Stimulated activated CD4-positive, alpha-beta T cell treated with anti-CD3 and anti-CD28 coated beads, Interleukin-15, amount 100 ng/mL, for 1 hour (primary cell): ENCODE results near the gene IRF2BPL.

Source experiments
- DNase-seq, 2 donors: peaks; one replicate each; pipeline ENCODE4 v3.0.0-alpha.2; 2020; ENCODE audit warnings: low read depth in 1 of 2, low spot score in 1 of 2

Gene IRF2BPL

DNA sequence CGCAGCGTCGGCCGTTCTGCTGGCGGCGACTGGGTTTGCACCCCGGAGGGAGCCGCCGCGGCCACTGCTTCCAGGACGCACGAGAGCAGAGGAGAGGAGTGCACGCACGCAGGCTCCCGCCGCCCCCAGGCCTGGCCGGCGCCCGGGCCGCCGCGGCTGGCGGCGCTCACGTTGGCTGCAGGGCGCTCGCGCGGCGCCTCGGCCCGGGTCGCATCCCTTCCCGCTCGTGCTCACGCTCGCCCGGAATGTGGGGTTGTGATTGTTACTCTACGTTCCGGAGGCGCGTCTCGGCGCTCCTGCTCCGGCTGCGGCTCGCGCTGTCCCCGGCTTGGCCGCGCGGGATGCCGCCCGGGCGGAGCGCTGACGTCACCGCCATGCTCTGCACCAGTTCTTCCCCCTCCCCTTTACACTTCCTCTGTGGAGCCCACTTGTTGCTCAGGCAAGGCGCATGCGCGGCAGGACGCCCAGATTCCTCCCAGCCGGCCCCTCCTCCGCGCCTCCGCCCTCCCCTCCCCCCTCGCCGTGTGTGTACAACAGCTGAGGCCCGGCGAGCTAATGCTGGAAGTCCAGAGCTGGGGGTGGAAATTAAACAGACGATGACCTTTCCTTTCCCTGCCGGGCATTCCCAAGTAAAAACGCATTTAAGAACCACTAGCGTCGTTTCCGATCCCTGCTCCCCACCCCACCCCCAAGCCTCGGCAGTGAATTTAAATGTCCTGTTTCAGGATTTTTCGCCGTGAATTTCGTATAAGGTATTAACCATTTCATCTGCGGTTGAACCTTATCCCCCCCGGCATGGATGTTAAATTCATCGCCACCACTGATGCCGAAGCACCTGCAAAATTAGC, at the start of gene IRF2BPL:
Gene IRF2BPL (minus strand): TSS at position 325 of the 848 bp plus-strand sequence. CDS start 916 bp downstream, outside the sequence.
- DNase-seq = peak; percentile 88 to 91

DNA sequence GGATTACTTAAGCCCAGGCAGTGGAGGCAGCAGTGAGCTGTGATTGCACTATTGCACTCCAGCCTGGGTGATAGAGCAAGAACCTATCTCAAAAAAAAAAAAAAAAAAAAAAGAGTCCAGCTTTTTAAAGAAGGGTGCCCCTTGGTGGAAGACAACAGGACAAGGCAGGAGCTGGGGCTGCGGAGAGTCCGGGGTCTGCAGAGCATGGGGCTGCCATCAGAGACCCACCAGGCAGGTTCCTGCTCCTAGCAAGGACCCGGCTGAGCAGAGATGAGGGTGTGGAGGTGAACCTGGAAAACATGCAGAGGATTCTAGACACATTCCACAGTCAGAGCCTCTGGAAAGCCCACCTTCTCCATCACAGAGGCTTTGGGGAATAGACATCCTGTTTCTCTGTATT, 48.5 kb upstream of the IRF2BPL start:
- DNase-seq = no peak

DNA sequence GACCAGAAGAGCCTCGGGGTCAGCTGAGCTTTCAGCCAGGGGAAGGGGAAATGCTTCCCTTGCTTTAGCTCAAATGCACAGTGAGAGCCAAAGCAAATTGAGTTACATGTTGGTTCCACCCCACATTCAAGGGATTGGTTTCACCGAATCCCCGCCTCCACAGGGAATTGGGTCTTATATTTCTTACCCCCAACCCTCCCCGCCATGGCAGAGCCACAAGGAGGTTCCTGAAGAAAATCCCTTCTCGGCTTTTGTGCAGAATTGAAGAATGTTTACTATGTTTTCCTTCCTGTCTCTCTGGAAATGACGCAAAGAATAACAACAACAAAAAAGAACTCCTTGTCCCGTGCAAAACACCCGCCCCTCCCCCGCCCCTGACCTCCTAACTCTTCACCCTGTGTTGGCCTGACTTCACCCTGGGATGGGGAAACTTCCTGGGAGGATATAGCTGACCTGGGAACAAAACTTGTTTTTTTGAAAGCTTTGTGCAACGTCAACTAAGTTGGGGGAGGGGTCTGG, 47.7 kb upstream of the IRF2BPL start:
- no peak for DNase-seq

DNA sequence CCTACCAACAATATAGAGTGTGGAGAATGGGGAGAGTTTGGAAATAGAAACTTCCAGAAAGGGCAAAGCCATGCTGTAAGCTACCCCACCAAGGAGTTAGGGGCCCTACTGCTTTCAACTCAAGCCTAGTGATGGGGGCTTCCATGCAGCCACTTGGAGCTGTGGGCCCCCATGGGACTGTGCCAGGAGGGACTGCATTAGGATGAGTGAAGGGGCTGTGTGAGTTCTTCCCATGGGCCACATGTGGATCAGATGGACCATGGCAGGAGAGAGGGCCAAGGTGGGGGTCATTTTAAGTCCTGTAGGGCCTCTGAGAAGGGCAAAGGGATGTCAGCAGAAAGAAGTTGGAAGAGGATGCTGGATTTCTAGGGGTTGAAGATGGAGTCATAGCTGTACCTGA, 46.5 kb upstream of the IRF2BPL start:
- DNase-seq = no peak

DNA sequence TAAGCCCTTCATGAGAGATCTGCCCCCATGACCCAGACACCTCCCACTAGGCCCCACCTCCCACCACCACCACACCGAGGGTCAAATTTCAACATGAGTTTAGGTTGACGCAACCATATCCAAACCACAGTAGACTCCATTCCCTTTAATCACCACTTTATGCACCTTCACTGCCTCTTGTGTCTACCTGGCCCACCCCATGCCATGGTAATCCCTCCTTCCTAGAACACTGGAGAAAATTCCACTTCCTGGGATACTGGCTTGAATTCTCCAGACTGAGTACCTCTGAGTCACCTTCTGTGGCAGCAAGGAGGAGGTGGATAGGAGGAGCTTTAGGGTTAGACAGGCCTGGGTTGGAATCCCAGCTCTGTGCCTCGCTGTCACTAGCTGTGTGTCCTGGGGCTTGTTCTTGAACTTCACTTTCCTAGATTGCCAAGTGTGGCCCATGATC, 43.5 kb upstream of the IRF2BPL start:
- no peak for DNase-seq

DNA sequence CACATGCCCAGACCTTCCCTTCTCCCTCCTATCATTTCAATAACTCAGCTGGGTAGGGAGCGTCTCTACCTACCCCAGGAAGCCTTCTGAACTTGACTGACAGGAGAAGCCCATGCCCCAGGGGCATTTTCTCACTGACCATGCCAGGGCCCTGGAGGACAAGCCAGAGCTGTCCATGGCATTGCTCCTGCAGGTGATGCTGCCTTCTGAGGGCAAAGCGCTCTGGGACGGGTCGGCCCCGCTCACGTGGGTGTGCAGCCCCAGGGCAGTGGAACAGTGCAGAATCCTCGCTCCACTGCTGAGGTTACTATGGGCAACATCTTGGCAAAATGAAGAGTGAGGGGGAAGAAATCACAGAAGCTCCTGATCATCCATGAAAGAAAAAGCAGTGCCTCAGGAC, 41.0 kb upstream of the IRF2BPL start:
- DNase-seq = no peak

DNA sequence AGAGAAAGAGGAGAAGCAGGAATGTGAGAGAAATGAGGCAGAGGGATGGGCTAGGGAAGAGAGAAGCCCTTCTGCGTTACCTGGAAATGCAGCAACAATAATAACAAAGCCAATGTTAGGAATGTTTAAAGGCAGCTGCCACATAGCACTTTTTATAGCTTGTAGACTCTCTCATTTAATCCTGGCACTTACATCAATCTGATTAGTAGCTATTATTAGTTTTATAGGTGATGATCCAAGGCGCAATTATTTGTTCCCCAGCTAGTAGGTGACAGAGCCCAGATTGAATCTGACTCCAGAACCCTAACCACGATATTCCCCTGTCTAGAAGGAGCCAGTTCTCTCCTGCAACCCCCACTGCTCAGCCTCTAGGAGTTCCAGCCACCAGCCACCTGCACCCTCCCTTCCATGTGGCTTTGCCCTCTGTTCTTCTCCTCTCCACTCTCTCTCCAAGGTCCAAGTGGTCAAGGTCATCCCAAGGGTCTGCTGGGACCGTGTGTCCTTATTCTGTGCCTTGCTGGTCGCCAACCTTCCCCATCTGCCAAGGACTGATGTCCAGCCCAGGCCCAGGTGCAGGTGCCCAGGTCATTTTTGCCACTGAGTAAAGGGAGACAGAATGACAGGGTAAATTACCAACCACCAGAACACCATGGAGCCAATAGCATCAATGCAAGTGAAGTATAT, 40.2 kb upstream of the IRF2BPL start:
- DNase-seq = no peak

DNA sequence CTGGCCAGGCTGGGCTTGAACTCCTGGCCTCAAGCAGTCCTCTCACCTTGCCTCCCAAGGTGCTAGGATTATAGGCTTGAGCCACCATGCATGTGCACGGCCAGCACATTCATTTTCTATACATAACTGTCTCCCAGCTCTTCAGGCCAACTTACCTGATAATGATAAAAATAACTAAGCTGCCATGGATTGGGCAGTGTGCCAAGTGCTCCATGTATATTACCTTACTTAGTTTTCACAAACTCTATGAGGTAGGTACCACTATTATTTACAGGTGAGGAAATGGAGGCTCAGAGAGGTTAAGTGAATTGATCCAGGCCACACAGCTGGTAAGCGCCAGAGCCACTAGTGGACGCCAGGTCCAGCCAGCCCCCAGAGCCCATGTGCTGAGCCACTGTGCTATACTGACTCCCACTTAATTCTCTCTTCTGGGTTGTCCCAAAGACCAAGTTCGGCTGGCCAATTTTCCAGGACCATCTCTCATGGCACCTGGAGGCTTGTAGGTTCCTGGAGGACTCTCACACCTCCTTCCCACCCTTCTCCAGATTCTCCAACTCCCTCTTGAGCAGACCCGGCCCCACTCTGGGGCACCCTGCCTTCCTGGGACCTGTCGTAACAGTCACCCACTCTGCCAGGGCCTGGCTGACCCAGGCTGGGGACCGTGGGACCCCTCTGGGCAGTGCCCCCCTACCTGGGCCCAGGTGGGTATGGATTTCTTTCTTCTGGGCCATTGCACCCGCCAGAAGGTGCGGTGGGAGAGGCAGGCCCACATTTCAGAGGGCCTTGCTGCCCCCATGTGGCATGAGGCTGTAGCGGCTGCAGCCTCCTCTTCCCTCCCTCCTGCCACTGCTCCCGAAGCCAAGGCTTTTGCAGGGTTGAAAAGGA, 39.4 kb upstream of the IRF2BPL start:
- peak; percentile 17 to 34 for DNase-seq

DNA sequence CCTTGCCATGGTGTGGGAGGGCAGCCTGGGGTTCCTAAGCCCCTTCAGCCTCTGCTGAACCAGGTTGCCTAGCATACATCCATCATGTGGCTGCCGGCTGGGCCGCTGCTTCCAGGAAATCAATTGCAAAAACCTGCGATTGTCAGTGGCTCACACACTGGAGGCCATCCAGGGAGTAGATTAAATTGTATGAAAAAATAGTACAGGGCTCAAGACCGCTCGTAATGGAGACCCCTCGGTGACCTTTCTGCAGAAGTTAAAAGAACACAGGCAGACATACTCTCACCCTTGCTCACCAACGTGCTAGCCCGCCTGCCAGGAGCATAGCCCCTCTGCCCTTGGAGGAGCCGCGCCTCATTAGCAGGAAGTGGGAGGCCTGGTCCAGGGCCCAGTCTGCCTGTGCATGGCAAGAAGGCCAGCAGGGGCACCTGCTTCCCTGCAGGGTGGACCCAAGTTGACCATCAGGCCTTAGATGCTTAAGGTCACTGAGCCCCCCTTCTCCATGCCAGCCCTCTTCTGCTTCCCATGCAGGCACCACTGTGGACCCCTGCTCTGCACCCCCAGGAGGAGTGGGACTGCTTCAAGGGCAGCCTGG, 38.2 kb upstream of the IRF2BPL start:
- DNase-seq = no peak

DNA sequence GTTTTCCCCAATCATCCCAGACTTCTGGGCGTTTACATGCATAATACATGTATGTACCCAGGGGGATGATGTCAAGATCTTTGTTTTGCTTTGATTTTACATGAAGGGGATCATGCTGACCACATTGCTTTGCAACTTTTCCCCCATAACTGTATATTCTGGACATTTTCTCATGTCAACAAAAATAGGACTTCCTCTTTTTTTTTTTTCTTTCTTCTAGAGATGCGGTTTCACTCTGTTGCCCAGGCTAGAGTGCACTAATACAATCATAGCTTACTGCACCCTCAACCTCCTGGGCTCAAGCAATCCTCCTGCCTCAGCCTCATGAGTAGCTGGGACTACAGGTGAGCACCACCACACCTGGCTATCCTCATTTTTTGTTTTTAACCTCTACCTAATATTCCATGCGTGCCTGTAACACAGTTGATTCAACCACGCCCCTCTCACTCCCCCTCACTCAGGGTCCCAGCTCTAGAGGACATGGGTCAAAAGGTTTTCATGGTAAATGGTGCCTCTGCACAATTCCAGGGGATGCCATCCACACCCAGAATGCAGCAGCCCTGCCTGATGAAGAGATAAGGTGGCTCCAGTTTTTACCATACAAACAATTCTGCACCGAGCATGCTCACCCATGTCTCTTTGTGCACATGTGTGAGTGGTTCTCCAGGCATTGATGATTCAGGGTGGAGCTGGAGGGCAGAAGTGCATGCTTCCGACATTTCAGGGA, 37.5 kb upstream of the IRF2BPL start:
- DNase-seq = no peak

DNA sequence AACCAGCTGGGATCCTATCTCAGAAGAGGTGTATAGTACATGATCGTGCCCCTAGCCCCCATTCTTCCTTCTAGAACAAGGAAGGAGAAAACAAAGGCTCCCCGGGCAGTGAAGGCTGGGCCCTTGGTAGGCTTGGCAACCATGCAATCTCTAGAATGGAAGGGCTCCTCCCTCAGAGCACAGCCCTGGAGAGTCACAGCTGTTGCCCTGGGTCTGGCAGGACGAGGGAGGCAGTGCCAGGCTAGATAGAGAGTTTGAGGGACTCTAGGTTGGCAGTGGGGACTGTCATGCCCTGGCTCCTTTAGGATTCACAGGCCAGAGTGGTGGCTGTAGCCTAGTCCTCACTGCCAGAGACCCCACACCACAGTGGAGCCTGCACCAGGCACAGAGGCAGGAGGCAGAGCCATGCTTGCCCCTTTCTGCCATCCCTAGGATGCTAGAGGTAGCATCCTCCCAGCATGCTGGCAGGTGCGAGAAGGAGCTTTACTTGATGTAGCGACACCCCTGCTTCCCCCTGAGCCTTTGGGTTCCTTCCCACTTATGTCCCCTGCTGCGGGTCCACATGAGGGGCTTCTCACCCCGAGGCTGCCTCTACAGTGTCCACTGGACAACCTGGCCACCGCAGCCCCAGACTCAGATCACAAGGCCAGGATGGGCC, 36.1 kb upstream of the IRF2BPL start:
- no peak for DNase-seq

DNA sequence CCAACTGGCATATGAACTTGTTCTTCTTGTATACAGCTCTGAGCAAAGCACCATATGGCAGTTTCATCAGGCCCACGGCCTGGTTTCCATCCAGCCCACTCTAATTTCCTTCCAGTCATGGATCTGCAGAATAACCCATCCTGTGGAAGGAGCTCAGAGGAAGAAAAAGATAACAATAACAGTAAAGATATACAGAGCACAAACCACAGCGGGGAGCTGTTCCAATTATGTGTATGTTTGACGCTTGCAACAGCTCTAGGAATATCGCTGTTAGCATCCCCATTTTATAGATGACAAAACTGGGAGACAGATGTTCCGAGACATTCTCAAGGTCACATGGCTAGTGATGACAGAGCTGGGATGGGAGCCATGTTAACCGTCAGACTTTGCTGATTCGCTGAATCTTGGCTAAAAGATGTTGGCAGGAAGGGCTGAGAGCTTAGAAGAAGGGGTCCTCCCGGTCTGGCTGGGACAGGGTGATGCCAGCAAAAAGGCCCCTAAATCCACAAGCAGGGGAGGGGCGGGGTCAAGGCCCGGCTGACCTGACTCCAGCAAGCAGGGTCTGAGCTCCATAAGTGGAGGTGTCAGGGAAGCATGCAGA, 35.2 kb upstream of the IRF2BPL start:
- DNase-seq = no peak

DNA sequence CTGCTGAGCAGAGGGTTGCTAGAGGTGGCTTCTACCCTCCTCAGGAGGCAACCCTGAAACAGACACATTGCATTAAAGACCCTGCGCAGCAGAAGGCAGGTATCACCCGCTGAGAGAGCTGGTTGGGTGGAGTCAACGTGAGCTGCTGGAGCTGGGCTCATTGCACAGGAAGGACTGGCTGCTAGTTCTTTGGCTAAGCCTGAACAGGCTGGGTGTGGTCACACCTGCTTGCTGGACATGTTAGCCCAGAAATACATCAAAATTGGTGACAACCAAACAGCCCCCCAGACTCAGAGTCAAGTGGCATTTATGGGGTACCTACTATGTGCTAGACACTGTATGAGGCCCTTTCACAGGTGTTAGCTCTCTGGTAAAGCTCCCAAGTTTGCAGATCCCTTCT, 33.8 kb upstream of the IRF2BPL start:
- no peak for DNase-seq

DNA sequence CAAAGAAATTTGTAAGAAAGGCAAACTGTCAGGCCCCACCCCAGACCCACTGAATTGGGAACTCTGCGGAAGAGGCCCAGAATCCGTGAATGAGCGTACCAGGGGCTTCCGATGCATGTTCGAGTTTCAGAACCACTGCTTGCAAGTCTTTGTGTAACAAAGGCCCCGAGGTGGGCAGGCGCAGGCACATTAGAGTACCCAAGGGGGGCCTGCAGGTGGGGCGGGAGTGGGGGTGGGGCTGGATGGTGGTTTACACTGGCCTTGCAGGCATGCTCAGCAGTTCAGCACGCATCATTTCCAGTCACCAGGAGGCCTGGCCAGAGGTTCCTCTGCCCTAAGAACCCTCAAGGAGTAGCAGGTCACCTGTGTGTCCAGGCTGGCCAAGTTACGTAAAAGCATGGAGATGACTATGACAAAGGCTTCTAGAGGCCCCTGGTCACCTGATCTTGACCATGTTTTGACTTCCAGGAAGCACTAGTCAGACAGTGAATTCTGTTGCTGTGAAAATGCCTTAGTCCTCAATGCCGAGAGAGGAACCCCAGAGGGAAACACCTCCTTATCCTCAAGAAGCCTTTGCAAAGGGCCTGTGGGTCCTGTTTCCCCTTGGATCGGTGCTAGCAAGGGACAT, 33.2 kb upstream of the IRF2BPL start:
- DNase-seq = no peak

DNA sequence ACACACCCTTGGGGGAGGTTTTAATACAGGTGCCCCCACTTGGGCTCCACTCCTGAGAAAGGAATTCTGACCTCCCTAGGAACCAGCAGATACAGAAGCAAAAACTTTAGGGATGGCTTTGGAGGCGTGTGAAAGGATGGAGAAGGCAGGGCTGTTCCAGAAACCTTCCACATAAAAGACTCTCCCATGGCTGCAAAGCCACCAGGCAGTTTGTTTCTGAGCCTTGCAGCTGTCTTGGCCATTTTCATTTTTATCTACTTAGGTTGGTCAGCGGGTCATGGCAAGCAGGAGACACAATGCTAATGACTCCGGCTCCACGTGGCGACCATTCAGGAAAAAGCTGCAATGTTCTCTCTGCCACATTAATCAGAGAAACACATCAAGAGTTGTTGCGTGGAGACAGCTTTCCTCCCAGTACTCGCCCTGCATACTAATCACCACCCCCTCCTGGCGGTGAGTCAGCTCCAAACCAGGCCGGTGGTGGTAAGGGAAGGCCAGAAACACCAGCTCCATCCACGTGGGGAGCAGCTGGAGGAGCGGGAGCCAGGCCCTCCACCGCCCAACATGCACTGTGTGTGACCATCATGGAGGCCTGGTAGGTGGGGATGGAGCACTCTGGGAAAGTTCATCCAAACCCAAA, 30.9 kb upstream of the IRF2BPL start:
- DNase-seq = no peak

DNA sequence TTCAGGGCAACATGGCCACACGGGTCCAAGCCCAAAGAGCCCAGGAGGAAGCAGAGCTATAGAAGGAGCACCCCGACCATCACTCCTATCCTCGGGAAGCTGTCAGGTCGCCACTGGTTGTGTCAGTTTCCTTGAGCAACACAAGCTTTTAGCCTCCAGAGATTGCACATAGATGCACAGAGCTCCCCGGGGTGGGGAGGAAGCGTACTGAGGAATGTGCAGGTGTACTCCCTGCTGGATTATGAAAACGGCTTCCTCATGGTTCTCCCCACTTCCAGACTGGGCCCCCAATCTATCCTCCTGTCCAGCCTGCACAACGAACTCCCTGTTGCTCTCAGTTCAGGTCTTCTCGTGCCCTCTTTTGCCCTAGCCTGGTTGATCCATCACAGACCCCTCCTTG, 30.3 kb upstream of the IRF2BPL start:
- no peak for DNase-seq

DNA sequence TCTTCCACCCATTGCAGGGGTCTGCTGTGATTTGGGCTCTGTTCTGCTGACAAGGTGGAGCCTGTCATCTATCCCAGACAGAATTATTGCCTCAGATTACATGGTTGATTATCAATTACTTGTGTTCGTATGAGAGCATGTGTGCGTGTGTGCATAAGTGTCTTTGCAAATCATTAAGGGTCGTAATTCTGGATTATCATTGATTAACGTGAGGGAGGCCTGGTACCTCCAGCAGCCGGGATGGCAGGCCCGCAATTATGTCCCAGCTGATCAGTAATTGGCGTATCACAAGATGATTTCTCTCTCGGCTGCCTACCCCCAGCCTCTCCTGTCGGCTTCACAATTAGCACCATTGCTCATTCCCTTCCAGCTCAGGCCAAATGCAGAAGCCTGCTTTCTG, 29.6 kb upstream of the IRF2BPL start:
- no peak for DNase-seq

DNA sequence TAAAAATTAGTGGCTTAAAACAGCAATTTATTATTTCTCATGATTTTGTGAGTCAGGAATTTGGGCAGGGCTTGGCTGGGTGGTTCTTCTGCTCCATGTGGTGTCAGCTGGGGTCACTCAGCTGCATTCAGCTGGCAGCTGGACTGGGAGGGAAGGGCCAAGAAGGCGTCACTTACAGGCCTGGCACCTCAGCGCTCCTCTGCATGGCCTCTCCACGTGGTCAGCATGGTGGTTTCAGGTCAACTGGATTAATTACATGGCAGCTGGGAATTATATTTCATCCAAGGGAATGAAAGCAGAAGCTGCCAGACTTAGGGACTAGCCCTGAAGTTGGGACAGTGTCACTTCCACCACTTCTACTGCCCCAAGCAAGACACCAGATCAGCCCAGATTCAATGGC, 27.5 kb upstream of the IRF2BPL start:
- DNase-seq = no peak
